GM23338 (cell line): ENCODE measurements around the gene MMP17.

Experiments
- EZH2 ChIP-seq: fragments of 200-600 bp; sonication (generic); IDR thresholded peaks from one replicate; pipeline ENCODE4 v1.8.0; 2017; ENCODE audit warnings: antibody characterized with exemption, mild to moderate bottlenecking, low read depth; ENCODE audit not compliant: unreplicated experiment
- EZH2phosphoT487 ChIP-seq: fragments of 200-600 bp; sonication (generic); IDR thresholded peaks from one replicate; pipeline ENCODE4 v1.8.1; 2018; ENCODE audit warnings: antibody characterized with exemption; ENCODE audit not compliant: unreplicated experiment
- POLR2AphosphoS5 ChIP-seq: IDR thresholded peaks from 2 replicates; pipeline ENCODE4 v1.6.1; 2016; ENCODE audit warnings: antibody characterized with exemption, low read depth
- TF ChIP-seq, protein P1 (sequence below), 2 experiments: fragments of 200-600 bp in 1 of 2; sonication (generic) in 1 of 2; conservative IDR thresholded peaks; 2 replicates each; pipeline versions ENCODE4 v1.5.1 to v1.6.1; 2016 to 2017; ENCODE audit warnings: antibody characterized with exemption in 2 of 2, low read depth in 2 of 2, mild to moderate bottlenecking in 2 of 2, moderate library complexity in 1 of 2
- TF ChIP-seq, protein P2 (sequence below): IDR thresholded peaks from one replicate; pipeline ENCODE4 v1.6.1; 2018; ENCODE audit warnings: antibody characterized with exemption; ENCODE audit not compliant: unreplicated experiment

DNA sequence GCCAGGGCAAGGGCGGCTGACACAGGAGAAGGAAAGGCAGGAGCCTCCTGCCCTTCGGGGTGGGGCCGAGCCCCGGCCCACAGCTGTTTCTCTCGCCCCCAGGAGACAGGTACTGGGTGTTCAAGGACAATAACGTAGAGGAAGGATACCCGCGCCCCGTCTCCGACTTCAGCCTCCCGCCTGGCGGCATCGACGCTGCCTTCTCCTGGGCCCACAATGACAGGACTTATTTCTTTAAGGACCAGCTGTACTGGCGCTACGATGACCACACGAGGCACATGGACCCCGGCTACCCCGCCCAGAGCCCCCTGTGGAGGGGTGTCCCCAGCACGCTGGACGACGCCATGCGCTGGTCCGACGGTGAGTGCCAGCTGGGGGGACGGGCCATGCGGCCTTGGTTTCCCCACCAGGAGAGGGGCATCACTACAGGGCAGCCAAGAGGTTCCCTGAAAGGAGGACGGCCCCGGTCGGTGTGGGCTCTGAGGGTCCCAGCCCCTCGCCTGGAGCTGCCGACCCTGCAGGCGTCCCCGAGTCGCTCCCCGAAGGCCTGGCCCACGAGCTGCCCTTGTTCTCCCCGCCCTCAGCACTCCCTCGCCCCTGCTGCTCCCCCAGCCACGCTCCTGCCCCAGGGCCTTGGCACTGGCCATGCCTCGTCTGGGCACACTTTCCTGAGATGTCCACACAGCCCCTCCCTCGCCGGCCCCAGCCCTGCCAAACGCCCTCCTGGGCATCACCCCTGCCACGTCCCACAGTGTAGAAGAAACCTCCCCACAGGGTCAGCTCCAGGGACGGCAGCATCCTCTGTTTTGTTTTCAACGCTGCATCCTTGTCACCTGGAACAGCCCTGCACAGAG is 21.7 kb downstream of the MMP17 start:
- TF ChIP-seq, protein P1, sequence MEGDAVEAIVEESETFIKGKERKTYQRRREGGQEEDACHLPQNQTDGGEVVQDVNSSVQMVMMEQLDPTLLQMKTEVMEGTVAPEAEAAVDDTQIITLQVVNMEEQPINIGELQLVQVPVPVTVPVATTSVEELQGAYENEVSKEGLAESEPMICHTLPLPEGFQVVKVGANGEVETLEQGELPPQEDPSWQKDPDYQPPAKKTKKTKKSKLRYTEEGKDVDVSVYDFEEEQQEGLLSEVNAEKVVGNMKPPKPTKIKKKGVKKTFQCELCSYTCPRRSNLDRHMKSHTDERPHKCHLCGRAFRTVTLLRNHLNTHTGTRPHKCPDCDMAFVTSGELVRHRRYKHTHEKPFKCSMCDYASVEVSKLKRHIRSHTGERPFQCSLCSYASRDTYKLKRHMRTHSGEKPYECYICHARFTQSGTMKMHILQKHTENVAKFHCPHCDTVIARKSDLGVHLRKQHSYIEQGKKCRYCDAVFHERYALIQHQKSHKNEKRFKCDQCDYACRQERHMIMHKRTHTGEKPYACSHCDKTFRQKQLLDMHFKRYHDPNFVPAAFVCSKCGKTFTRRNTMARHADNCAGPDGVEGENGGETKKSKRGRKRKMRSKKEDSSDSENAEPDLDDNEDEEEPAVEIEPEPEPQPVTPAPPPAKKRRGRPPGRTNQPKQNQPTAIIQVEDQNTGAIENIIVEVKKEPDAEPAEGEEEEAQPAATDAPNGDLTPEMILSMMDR (conservative IDR thresholded peaks at IDR 0.05; ENCODE audit: low read depth in 2 of 2): no peak
- TF ChIP-seq, protein P2, sequence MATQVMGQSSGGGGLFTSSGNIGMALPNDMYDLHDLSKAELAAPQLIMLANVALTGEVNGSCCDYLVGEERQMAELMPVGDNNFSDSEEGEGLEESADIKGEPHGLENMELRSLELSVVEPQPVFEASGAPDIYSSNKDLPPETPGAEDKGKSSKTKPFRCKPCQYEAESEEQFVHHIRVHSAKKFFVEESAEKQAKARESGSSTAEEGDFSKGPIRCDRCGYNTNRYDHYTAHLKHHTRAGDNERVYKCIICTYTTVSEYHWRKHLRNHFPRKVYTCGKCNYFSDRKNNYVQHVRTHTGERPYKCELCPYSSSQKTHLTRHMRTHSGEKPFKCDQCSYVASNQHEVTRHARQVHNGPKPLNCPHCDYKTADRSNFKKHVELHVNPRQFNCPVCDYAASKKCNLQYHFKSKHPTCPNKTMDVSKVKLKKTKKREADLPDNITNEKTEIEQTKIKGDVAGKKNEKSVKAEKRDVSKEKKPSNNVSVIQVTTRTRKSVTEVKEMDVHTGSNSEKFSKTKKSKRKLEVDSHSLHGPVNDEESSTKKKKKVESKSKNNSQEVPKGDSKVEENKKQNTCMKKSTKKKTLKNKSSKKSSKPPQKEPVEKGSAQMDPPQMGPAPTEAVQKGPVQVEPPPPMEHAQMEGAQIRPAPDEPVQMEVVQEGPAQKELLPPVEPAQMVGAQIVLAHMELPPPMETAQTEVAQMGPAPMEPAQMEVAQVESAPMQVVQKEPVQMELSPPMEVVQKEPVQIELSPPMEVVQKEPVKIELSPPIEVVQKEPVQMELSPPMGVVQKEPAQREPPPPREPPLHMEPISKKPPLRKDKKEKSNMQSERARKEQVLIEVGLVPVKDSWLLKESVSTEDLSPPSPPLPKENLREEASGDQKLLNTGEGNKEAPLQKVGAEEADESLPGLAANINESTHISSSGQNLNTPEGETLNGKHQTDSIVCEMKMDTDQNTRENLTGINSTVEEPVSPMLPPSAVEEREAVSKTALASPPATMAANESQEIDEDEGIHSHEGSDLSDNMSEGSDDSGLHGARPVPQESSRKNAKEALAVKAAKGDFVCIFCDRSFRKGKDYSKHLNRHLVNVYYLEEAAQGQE: no peak
- TF ChIP-seq POLR2AphosphoS5: no peak
- TF ChIP-seq EZH2phosphoT487: no peak
- no peak for TF ChIP-seq EZH2
